ENCODE data around the gene CRIP2.

Gene CRIP2

GRCh38 chr14:105445290-105445689, 29.3 kb upstream of the CRIP2 start:
- no peak for DNase-seq

GRCh38 chr14:105445901-105446845, 28.4 kb upstream of the CRIP2 start:
- DNase-seq = no peak

GRCh38 chr14:105446971-105447370, 27.6 kb upstream of the CRIP2 start:
- DNase-seq = no peak

- no peak for DNase-seq
Measured at GRCh38 chr14:105447651-105448640, 26.7 kb upstream of the CRIP2 start.

DNA sequence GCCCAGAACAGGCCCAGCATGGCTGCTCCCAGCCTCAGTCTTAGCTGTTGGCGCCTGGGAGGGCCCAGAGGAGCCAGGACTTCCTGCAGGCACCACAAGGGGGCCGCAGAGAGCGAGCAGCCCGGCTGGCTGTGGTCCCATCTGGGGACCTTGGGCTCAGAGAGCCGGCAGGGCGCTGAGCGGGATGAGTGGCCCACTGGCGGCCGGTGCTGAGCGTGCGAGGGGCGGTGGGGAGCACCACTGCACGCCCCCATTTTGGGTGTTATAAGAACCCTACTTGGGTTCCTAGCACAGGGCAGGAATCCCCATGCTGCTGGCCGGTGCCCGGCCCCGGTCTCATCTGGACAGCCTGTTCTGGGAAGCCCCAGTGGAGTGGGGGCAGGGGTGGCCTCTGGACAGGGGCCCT, 25.9 kb upstream of the CRIP2 start:
- peak; percentile 73 for DNase-seq

- DNase-seq = no peak
Measured at GRCh38 chr14:105449276-105450122, 25.1 kb upstream of the CRIP2 start.

GRCh38 chr14:105450123-105450505, 24.5 kb upstream of the CRIP2 start:
- DNase-seq = no peak

DNA sequence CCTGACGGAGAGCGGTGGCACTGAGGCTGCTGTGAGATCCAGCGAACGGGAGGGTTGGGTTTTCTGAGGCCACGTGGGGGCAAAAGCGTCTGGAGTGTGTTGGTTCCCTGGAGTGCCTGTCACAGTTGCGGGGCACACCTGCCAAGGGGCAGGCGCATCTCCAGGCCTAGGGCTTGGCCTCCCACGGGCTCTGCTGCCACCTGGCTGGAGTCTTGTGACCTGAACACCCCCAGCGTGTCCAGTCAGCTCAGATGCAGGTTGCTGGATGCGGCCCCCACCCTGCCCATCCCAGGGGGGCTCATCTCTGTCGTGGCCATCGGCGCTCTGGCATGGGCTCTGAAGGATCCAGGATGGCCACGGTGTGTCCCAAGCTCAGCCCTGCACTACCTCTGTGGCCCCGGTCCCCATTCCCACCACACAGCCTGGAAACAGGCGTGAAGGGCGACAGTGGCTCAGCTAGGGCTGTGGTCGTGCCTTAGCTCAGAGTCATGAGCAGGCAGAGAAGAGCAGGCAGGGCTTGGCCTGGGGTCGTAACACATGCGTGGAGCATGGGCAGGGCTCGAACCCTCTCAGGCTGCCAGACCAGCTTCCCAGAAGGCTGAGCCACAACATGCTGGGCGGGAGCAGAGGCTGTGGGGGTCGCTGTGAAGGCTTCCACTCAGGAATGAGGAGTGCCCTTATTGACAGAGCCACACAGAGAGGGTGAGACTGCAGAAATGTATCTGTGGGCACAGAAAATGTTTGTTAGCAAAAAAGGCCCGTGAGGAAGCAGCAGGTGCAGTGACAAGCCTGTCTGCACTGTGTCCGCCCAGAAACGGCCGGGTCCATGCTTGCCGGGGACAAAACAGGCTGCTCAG, 23.5 kb upstream of the CRIP2 start:
- no peak for DNase-seq

DNA sequence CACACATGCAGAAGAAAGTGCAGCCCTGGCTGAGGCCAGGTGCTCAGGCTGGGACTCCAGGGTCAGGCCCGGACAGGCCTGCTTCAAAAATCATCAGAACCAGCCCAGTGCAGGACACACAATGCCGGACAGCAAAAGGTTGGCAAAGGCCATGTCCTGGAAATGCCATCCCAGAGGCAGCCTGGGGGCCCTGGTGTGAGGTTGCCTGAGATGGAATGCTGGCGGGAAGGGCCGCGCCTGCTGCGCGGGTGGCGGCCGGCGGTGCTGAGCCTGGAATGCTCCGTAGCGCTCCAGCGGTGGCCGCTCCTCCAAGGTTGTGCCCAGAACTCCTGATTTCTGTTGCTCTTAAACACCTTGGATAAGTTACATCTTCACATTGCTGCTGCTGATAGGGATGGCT, 21.7 kb upstream of the CRIP2 start:
- no peak for DNase-seq

GRCh38 chr14:105453847-105454246, 20.8 kb upstream of the CRIP2 start:
- no peak for DNase-seq

DNA sequence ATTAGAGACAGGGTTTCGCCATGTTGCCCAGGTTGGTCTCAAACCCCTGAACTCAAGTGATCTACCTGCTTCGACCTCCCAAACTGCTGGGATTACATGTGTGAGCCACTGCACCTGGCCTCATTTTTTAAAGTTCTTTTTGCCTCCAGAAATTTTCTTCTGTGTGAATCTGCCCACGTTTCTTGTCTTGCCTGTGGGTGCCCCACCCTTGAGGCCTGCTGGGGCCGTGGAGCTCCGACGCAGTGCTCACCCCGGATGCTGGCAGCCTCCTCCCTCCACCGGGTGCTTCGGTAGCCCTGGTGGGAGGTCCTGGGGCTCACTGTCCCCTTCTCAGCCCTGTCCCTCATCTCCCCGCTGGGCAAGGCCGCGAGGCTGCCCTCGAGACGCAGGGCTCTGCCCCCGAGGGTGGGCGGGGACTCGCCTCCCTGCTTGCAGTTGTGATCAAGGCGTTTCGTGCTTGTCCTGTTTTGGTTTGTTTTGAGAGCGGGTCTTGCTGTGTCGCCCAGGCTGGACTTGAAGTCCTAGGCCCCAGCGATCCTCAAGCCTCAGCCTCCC, 19.5 kb upstream of the CRIP2 start:
- DNase-seq = no peak

DNA sequence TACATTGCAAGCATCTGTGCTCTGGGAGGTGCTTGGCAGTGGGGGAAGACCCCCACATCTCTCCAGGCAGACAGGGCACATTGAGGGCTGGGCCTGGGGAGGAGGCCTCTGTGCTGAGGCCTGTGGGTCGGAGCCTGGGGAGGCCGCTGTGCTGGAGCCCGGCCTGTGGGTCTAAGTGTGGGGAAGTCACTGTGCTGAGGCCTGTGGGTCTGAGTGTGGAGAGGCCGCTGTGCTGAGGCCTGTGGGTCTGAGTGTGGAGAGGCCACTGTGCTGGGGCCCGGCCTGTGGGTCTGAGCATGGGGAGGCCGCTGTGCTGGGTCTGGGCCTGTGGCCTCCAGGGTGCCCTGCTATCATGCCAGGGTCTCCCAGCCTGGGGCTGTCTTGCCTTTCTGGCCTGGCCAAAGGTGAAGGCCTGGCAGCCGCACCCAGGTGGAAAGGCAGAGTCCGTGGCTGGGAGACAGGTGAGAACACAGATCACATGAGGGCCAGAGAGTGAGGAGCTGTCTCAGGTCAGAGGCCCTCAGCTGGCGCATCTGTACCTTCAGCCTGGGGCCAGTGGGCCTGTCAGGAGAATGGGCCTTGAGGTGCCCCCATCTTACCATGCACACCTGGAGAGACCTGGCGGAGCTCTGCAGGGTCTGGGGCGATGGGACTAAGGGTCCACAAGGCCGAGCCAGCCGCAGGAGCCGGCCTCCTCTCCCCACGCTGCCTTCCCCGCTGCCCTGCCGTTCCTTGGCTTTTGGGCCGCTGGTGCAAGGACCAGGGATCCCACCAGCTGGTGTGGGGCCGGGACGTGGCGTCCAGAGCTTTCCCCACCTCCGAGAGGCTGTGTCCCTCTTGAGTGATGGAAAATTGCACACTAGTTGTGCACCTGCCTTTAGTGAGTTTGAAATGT, 18.6 kb upstream of the CRIP2 start:
- DNase-seq = no peak

- no peak for DNase-seq
Measured at GRCh38 chr14:105456736-105457617, 17.6 kb upstream of the CRIP2 start.

DNA sequence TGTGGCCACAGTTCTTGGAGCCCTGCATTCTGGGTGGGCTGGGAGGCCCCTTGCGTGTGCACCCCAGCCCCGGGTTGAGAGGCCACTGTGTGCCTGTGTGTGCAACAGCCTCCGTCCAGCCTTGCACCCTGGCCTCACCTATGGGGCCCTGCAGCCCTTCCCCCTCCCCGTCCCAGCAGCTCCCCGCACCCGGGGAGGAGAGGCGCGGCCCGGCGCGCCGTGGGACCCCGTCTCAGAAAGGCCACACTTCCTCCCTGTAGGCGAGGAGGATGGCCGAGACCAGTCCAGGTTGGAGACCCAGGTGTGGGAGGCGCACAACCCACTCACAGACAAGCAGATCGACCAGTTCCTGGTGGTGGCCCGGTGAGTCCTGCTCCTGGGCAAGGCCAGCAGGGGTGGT, 16.6 kb upstream of the CRIP2 start:
- DNase-seq = no peak

DNA sequence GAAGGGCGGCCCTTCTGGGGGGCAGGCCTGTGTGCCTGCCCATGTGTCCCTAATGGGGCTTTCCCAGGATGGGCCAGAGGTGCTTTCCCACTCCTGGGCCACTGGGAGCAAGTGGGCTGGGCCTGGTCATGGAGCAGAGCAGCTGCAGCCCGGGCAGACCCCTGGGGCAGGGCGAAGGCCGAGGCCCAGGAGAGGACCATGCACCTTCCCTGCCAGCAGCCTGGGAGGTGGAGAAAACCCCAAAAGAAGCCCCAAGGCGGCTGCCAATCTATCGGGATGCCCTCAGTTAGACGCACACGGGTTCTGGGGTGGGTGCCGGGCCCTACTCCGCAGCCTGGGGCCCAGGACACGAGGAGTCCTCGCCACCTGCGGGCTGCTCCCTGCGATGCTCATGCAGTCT, 16.1 kb upstream of the CRIP2 start:
- no peak for DNase-seq

DNA sequence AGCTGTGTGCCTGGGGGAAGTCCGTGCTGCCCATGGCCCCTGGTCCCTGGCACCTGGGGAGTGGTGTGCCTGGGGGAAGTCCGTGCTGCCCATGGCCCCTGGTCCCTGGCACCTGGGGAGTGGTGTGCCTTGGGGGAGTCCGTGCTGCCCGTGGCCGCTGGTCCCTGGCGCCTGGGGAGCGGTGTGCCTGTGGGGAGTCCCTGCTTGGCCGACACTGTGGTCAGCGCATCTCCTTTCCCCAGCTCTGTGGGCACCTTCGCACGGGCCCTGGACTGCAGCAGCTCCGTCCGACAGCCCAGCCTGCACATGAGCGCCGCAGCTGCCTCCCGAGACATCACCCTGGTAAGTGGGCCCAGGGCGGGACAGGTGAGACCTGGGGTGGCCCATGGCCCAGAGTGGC, 14.5 kb upstream of the CRIP2 start:
- no peak for DNase-seq

- no peak for DNase-seq
Measured at GRCh38 chr14:105460616-105461015, 14.0 kb upstream of the CRIP2 start.

GRCh38 chr14:105461903-105462302, 12.7 kb upstream of the CRIP2 start:
- DNase-seq = no peak

DNA sequence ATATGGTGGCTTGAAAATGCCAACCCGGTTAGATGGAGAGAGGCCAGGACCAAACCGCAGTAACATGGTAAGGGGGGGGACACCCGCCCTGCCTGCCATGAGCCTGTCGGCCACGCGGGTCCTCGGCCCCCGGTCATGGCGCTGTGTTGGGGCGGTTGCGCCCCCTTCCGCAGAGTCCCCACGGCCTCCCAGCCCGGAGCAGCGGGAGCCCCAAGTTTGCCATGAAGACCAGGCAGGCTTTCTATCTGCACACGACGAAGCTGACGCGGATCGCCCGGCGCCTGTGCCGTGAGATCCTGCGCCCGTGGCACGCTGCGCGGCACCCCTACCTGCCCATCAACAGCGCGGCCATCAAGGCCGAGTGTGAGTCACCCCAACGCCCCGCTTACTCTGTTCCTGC, 10.1 kb upstream of the CRIP2 start:
- DNase-seq = no peak
